CD4-positive, alpha-beta T cell treated with Interleukin-21 for 1 hour (primary cell): ENCODE results near the gene PTPRM.
"Not testable (repeated sequence)": the region's sequence is repeated elsewhere in the genome, so short reads cannot be mapped to it uniquely, and the experiment has no call there.

Experiments used
- DNase-seq: peaks from one replicate; pipeline ENCODE4 v3.0.0-alpha.2; 2020

Gene PTPRM

GRCh38 chr18:8423051-8423557 lies 856.0 kb downstream of the PTPRM start:
- no peak for DNase-seq

GRCh38 chr18:8424481-8424880 lies 857.4 kb downstream of the PTPRM start:
- no peak for DNase-seq

- no peak for DNase-seq
Measured at GRCh38 chr18:8424917-8425725, 858.0 kb downstream of the PTPRM start.

- peak; percentile 1 for DNase-seq
Measured at GRCh38 chr18:8426401-8426800, 859.3 kb downstream of the PTPRM start.

- DNase-seq: no peak
Measured at GRCh38 chr18:8427339-8427738, 860.2 kb downstream of the PTPRM start.

- DNase-seq: no peak
Measured at GRCh38 chr18:8428951-8429350, 861.8 kb downstream of the PTPRM start.

GRCh38 chr18:8431036-8431435 lies 863.9 kb downstream of the PTPRM start:
- DNase-seq: no peak

GRCh38 chr18:8433323-8433722 lies 866.2 kb downstream of the PTPRM start:
- no peak for DNase-seq

- no peak for DNase-seq
Measured at GRCh38 chr18:8433771-8434170, 866.7 kb downstream of the PTPRM start.

- DNase-seq: no peak
Measured at GRCh38 chr18:8435376-8435775, 868.3 kb downstream of the PTPRM start.

- no peak for DNase-seq
Measured at GRCh38 chr18:8439055-8439454, 871.9 kb downstream of the PTPRM start.

GRCh38 chr18:8443505-8443904 lies 876.4 kb downstream of the PTPRM start:
- no peak for DNase-seq

- DNase-seq: not testable (repeated sequence)
Measured at GRCh38 chr18:8446936-8447335, 879.8 kb downstream of the PTPRM start.

- DNase-seq: no peak
Measured at GRCh38 chr18:8448130-8448529, 881.0 kb downstream of the PTPRM start.

GRCh38 chr18:8450013-8450412 lies 882.9 kb downstream of the PTPRM start:
- DNase-seq: no peak

- DNase-seq: no peak
Measured at GRCh38 chr18:8450898-8451665, 884.0 kb downstream of the PTPRM start.

GRCh38 chr18:8453528-8453927 lies 886.4 kb downstream of the PTPRM start:
- no peak for DNase-seq

- DNase-seq: no peak
Measured at GRCh38 chr18:8454136-8454535, 887.0 kb downstream of the PTPRM start.

- DNase-seq: no peak
Measured at GRCh38 chr18:8455661-8456614, 888.8 kb downstream of the PTPRM start.
